ENCODE measurements around the gene FBXO9. TPM values are rescaled to one million over a fixed set of nuclear protein-coding genes. Genes with fewer than 3 reads are reported as not detected.

Gene FBXO9
- total RNA-seq, 1 donor from 2014 or later, result 80.2 TPM

- H3K27ac Mint-ChIP-seq (ENCODE audit: unreplicated experiment), result no peak overlapping the region
- Histone ChIP-seq H3K9ac (ENCODE audit: low read length) (no peak overlapping the region), H3K36me3 (ENCODE audit: insufficient read depth, low read length) (peaks cover 21% of the 10 kb centered on the region), H3K27me3 (ENCODE audit: insufficient read depth, low read length) (no peaks in the 10 kb centered on the region), H4K20me1 (ENCODE audit: insufficient read depth, low read length) (no peaks in the 10 kb centered on the region), H3K9me3 (ENCODE audit: insufficient read depth, low read depth, low read length) (no peaks in the 10 kb centered on the region), H3K27ac (ENCODE audit: low read depth, low read length) (no peak overlapping the region), H3K4me3 (ENCODE audit: insufficient read depth, low read depth, low read length) (no peak overlapping the region), H3K4me2 (ENCODE audit: low read length) (no peak overlapping the region), H3K4me1 (ENCODE audit: insufficient read depth, low read length) (peaks cover 30% of the 10 kb centered on the region), H3K79me2 (ENCODE audit: insufficient read depth, low read length) (peaks cover 10% of the 10 kb centered on the region), H2AFZ (ENCODE audit: low read depth, low read length) (no peak overlapping the region)
- peaks cover 47% of the 10 kb centered on the region for H3K4me1 Mint-ChIP-seq (ENCODE audit: low read depth, unreplicated experiment)
- peaks cover 21% of the 10 kb centered on the region for H3K36me3 Mint-ChIP-seq (ENCODE audit: low read depth, unreplicated experiment)
- TF ChIP-seq CTCF (IDR thresholded peaks at IDR 0.05; ENCODE audit: insufficient read depth, low read depth, low read length) (no peak), EZH2 (IDR thresholded peaks at IDR 0.05; ENCODE audit: insufficient read depth, low read length) (no peak)
- H3K27me3 Mint-ChIP-seq (ENCODE audit: low read depth, unreplicated experiment), result no peaks in the 10 kb centered on the region
- H3K9me3 Mint-ChIP-seq (ENCODE audit: unreplicated experiment), result no peaks in the 10 kb centered on the region
- FAIRE-seq (no peak), DNase-seq (ENCODE audit: low read depth) (no peak)
- H3K4me3 Mint-ChIP-seq (ENCODE audit: unreplicated experiment), result no peak overlapping the region
Observed at GRCh38 chr6:53038596-53038995, 26.6 kb upstream of the FBXO9 start.

- Mint-ChIP-seq H3K4me1 (ENCODE audit: low read depth, unreplicated experiment) (peaks cover 50% of the 10 kb centered on the region), H3K27ac (ENCODE audit: unreplicated experiment) (peak overlapping the region; percentile 95), H3K27me3 (ENCODE audit: low read depth, unreplicated experiment) (no peaks in the 10 kb centered on the region), H3K36me3 (ENCODE audit: low read depth, unreplicated experiment) (peaks cover 14% of the 10 kb centered on the region), H3K4me3 (ENCODE audit: unreplicated experiment) (no peak overlapping the region), H3K9me3 (ENCODE audit: unreplicated experiment) (no peaks in the 10 kb centered on the region)
- DNase-seq (ENCODE audit: low read depth) (peak; percentile 87), FAIRE-seq (peak; percentile 34)
- H3K4me1 ChIP-seq (ENCODE audit: insufficient read depth, low read length), result peaks cover 41% of the 10 kb centered on the region
- no peaks in the 10 kb centered on the region for H4K20me1 ChIP-seq (ENCODE audit: insufficient read depth, low read length)
- no peak overlapping the region for H2AFZ ChIP-seq (ENCODE audit: low read depth, low read length)
- peak overlapping the region; percentile 8 for H3K4me3 ChIP-seq (ENCODE audit: insufficient read depth, low read depth, low read length)
- no peaks in the 10 kb centered on the region for H3K27me3 ChIP-seq (ENCODE audit: insufficient read depth, low read length)
- peak overlapping the region; percentile 76 for H3K4me2 ChIP-seq (ENCODE audit: low read length)
- TF ChIP-seq CTCF (IDR thresholded peaks at IDR 0.05; ENCODE audit: insufficient read depth, low read depth, low read length) (no peak), EZH2 (IDR thresholded peaks at IDR 0.05; ENCODE audit: insufficient read depth, low read length) (no peak)
- H3K9me3 ChIP-seq (ENCODE audit: insufficient read depth, low read depth, low read length), result no peaks in the 10 kb centered on the region
- peaks cover 18% of the 10 kb centered on the region for H3K36me3 ChIP-seq (ENCODE audit: insufficient read depth, low read length)
- peaks cover 27% of the 10 kb centered on the region for H3K79me2 ChIP-seq (ENCODE audit: insufficient read depth, low read length)
- H3K27ac ChIP-seq (ENCODE audit: low read depth, low read length), result peak overlapping the region; percentile 97
- H3K9ac ChIP-seq (ENCODE audit: low read length), result peak overlapping the region; percentile 51
Observed at GRCh38 chr6:53041356-53041755, 23.8 kb upstream of the FBXO9 start.

GRCh38 chr6:53042112-53042511 is 23.1 kb upstream of the FBXO9 start:
- Mint-ChIP-seq H3K4me1 (ENCODE audit: low read depth, unreplicated experiment) (peaks cover 56% of the 10 kb centered on the region), H3K27me3 (ENCODE audit: low read depth, unreplicated experiment) (no peaks in the 10 kb centered on the region), H3K4me3 (ENCODE audit: unreplicated experiment) (peak overlapping the region; percentile 48), H3K36me3 (ENCODE audit: low read depth, unreplicated experiment) (peaks cover 14% of the 10 kb centered on the region), H3K9me3 (ENCODE audit: unreplicated experiment) (no peaks in the 10 kb centered on the region), H3K27ac (ENCODE audit: unreplicated experiment) (peak overlapping the region; percentile 95)
- H3K4me3 ChIP-seq (ENCODE audit: insufficient read depth, low read depth, low read length), result peak overlapping the region; percentile 8
- H4K20me1 ChIP-seq (ENCODE audit: insufficient read depth, low read length), result no peaks in the 10 kb centered on the region
- H3K27me3 ChIP-seq (ENCODE audit: insufficient read depth, low read length), result no peaks in the 10 kb centered on the region
- no peak for TF ChIP-seq CTCF (IDR thresholded peaks at IDR 0.05; ENCODE audit: insufficient read depth, low read depth, low read length)
- no peak for TF ChIP-seq EZH2 (IDR thresholded peaks at IDR 0.05; ENCODE audit: insufficient read depth, low read length)
- H3K27ac ChIP-seq (ENCODE audit: low read depth, low read length), result peak overlapping the region; percentile 97
- peak overlapping the region; percentile 76 for H3K4me2 ChIP-seq (ENCODE audit: low read length)
- H3K9me3 ChIP-seq (ENCODE audit: insufficient read depth, low read depth, low read length), result no peaks in the 10 kb centered on the region
- DNase-seq (ENCODE audit: low read depth) (peak; percentile 95), FAIRE-seq (peak; percentile 95)
- H3K9ac ChIP-seq (ENCODE audit: low read length), result peak overlapping the region; percentile 70
- H3K4me1 ChIP-seq (ENCODE audit: insufficient read depth, low read length), result peaks cover 44% of the 10 kb centered on the region
- H3K79me2 ChIP-seq (ENCODE audit: insufficient read depth, low read length), result peaks cover 35% of the 10 kb centered on the region
- peaks cover 18% of the 10 kb centered on the region for H3K36me3 ChIP-seq (ENCODE audit: insufficient read depth, low read length)
- H2AFZ ChIP-seq (ENCODE audit: low read depth, low read length), result no peak overlapping the region
